GM23338 (cell line): Measurements from ENCODE around the gene AFAP1L1.

Source experiments
- TF ChIP-seq, protein P1 (sequence below), 2 experiments: fragments of 200-600 bp in 1 of 2; sonication (generic) in 1 of 2; conservative IDR thresholded peaks; 2 replicates each; pipeline versions ENCODE4 v1.5.1 to v1.6.1; 2016 to 2017; ENCODE audit warnings: antibody characterized with exemption in 2 of 2, low read depth in 2 of 2, mild to moderate bottlenecking in 2 of 2, moderate library complexity in 1 of 2
- TF ChIP-seq, protein P2 (sequence below): IDR thresholded peaks from one replicate; pipeline ENCODE4 v1.6.1; 2018; ENCODE audit warnings: antibody characterized with exemption; ENCODE audit not compliant: unreplicated experiment

DNA sequence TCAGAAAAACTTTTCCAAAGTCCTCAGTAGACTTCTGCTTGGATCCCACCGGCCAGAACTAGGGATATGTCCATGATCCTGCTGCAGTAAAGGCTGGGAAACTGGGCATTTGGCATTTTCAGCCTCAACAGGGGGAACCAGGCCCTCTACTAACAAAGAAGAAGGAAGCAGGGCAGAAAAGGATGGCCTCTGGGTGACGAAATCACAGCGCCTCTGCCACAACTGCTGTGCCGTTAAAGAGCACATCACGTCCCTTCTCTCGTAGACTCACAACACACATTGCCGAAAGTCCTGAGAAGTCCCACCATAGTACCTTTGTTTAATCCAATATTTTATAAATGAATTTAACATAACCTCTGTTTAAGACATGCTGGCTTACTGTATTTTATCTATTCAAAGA is 10.4 kb upstream of the AFAP1L1 start:
- TF ChIP-seq, protein P1, sequence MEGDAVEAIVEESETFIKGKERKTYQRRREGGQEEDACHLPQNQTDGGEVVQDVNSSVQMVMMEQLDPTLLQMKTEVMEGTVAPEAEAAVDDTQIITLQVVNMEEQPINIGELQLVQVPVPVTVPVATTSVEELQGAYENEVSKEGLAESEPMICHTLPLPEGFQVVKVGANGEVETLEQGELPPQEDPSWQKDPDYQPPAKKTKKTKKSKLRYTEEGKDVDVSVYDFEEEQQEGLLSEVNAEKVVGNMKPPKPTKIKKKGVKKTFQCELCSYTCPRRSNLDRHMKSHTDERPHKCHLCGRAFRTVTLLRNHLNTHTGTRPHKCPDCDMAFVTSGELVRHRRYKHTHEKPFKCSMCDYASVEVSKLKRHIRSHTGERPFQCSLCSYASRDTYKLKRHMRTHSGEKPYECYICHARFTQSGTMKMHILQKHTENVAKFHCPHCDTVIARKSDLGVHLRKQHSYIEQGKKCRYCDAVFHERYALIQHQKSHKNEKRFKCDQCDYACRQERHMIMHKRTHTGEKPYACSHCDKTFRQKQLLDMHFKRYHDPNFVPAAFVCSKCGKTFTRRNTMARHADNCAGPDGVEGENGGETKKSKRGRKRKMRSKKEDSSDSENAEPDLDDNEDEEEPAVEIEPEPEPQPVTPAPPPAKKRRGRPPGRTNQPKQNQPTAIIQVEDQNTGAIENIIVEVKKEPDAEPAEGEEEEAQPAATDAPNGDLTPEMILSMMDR (conservative IDR thresholded peaks at IDR 0.05; ENCODE audit: low read depth in 2 of 2) = no peak
- TF ChIP-seq, protein P2, sequence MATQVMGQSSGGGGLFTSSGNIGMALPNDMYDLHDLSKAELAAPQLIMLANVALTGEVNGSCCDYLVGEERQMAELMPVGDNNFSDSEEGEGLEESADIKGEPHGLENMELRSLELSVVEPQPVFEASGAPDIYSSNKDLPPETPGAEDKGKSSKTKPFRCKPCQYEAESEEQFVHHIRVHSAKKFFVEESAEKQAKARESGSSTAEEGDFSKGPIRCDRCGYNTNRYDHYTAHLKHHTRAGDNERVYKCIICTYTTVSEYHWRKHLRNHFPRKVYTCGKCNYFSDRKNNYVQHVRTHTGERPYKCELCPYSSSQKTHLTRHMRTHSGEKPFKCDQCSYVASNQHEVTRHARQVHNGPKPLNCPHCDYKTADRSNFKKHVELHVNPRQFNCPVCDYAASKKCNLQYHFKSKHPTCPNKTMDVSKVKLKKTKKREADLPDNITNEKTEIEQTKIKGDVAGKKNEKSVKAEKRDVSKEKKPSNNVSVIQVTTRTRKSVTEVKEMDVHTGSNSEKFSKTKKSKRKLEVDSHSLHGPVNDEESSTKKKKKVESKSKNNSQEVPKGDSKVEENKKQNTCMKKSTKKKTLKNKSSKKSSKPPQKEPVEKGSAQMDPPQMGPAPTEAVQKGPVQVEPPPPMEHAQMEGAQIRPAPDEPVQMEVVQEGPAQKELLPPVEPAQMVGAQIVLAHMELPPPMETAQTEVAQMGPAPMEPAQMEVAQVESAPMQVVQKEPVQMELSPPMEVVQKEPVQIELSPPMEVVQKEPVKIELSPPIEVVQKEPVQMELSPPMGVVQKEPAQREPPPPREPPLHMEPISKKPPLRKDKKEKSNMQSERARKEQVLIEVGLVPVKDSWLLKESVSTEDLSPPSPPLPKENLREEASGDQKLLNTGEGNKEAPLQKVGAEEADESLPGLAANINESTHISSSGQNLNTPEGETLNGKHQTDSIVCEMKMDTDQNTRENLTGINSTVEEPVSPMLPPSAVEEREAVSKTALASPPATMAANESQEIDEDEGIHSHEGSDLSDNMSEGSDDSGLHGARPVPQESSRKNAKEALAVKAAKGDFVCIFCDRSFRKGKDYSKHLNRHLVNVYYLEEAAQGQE = no peak
